ENCODE results near the gene FRMD1. TPM values are rescaled to one million over a fixed set of nuclear protein-coding genes. Genes with fewer than 3 reads are reported as not detected.

The FRMD1 gene
- total and polyA plus RNA-seq, 10 of the 15 experiments (the other 5 are each of a cell fraction or from before 2014, with no cell fraction given): not detected

DNA sequence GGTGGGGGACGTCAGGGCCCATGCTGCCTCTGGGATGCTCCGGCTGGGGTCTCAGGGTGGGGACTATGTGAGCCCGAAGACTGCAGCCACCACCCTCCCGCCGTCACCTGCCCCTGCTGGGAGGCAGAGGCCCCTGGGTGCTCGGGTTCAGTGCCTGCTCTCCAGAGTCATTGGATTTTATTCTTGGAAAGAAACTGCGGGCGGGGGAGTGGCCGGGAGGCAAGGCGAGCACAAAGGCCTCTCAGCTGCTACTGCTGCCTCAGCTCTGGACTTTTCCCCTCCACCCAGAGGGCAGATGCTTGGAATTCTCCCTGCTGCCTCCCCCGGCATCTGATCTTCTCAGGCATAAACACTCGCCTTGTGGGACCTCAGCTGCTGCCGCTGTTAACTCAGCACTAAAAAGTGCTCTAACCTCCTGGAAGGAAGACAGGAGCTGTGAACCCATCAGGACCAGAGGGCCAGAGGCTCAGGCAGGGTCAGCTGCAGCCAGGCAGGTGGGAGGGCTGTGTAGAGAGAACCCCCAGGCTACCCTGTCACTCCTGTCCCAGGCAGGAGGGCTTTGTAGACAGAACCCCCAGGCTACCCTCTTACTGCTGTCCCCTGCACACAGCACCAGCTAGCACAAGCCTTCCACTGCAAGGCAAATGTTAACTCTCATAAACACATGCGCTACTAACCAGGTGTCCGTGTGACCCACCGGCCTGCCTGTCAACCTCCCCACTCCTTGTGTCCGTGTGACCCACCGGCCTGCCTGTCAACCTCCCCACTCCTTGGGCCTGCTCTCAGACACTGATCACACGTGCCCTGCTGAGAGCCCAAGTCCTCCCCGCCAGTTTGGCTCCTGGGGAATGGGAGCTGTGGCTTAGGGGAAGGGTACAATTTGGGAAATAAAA, 9.4 kb upstream of the FRMD1 start:
- no peaks in the 10 kb centered on the region; the same call in 2 of the 3 replicates for H3K9me3 ChIP-seq (replicated peaks; ENCODE audit: control insufficient read depth, insufficient read depth, low read length)
- CTCF ChIA-PET: no interaction called here
- no peaks in the 10 kb centered on the region for H3K79me2 ChIP-seq (ENCODE audit: control insufficient read depth, insufficient read depth, low read length)
- TF ChIP-seq CREB1 (IDR thresholded peaks at IDR 0.05; ENCODE audit: low read depth) (no peak), IRF4 (IDR thresholded peaks at IDR 0.05; ENCODE audit: low read depth, low read length) (no peak), SUZ12 (IDR thresholded peaks at IDR 0.05; ENCODE audit: unreplicated experiment) (no peak), NR2C1 (IDR thresholded peaks at IDR 0.05) (no peak), NRF1 (conservative IDR thresholded peaks at IDR 0.05; ENCODE audit: low read depth, low read length) (no peak), SIN3A (IDR thresholded peaks at IDR 0.05; ENCODE audit: low read depth, low read length) (no peak), ZNF384 (IDR thresholded peaks at IDR 0.05; ENCODE audit: borderline replicate concordance, low read depth, low read length) (no peak), CBX5 (IDR thresholded peaks at IDR 0.05; ENCODE audit: low read depth) (no peak), RAD21 (IDR thresholded peaks at IDR 0.05; ENCODE audit: insufficient read depth, low read depth, low read length) (no peak), SMC3 (IDR thresholded peaks at IDR 0.05; ENCODE audit: borderline replicate concordance, low read length) (no peak)
- TF ChIP-seq, protein P1, sequence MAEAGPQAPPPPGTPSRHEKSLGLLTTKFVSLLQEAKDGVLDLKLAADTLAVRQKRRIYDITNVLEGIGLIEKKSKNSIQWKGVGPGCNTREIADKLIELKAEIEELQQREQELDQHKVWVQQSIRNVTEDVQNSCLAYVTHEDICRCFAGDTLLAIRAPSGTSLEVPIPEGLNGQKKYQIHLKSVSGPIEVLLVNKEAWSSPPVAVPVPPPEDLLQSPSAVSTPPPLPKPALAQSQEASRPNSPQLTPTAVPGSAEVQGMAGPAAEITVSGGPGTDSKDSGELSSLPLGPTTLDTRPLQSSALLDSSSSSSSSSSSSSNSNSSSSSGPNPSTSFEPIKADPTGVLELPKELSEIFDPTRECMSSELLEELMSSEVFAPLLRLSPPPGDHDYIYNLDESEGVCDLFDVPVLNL (IDR thresholded peaks at IDR 0.05; ENCODE audit: low read depth, low read length): no peak
- no TSS peak for BruUV-seq (replicated peaks)
- H3K36me3 ChIP-seq (ENCODE audit: control insufficient read depth in 2 of 2, insufficient read depth in 2 of 2, low read length in 1 of 2): no peaks in the 10 kb centered on the region
- no peak overlapping the region for H3K27ac ChIP-seq (ENCODE audit: control insufficient read depth, insufficient read depth)
- ATAC-seq (no peak), FAIRE-seq (no peak), DNase-seq (ENCODE audit: low read depth, low spot score) (no peak)
- H3K9ac ChIP-seq (ENCODE audit: control insufficient read depth, insufficient read depth, low read length): no peak overlapping the region
- H2AFZ ChIP-seq (ENCODE audit: control insufficient read depth, low read depth, low read length): no peak overlapping the region
- 27% methylated on average over 20 of the region's 20 CpGs for WGBS (ENCODE audit: insufficient coverage, insufficient replicate concordance, low lambda C conversion rate, missing lambda C conversion rate)
- SMC1A ChIA-PET (ENCODE audit: uncharacterized antibody, unreplicated experiment): no interaction called here
- intact Hi-C loops (cut with micrococcal nuclease; ENCODE audit: unreplicated experiment) (no loop called here), in situ Hi-C loops (cut with MboI) (no loop called here)
- RAD21 ChIA-PET (ENCODE audit: unreplicated experiment): no interaction called here
- no peak overlapping the region for H3K4me3 ChIP-seq
- no peaks in the 10 kb centered on the region for H3K27me3 ChIP-seq (replicated peaks in 1 of 2; ENCODE audit: control insufficient read depth in 2 of 2, insufficient read depth in 2 of 2, low read length in 1 of 2)
- POLR2A ChIA-PET: no interaction called here
- no peak overlapping the region for H3K4me2 ChIP-seq (ENCODE audit: control insufficient read depth, insufficient read depth)
- H4K20me1 ChIP-seq (ENCODE audit: control insufficient read depth, insufficient read depth): no peaks in the 10 kb centered on the region
- H3K4me1 ChIP-seq (ENCODE audit: control insufficient read depth, insufficient read depth, low read length): no peaks in the 10 kb centered on the region
